Calu3 (cell line): Measurements from ENCODE around the gene ADSL. TPM values are rescaled to one million over a fixed set of nuclear protein-coding genes. Genes with fewer than 3 reads are reported as not detected.
A peak's percentile ranks its signal among the peaks of the same experiment; 100 is the strongest.

Experiments used
- BruUV-seq: library from RNA; stranded (reverse); fragments of 400-500 nt; replicated peaks from 2 replicates; lab custom pipeline; 2021; lab: Mats Ljungman, UMichigan
- CTCF ChIA-PET: fragments of 300-600 bp; sonication (Branson Sonifier 250); formaldehyde crosslinking; loops from one replicate; lab custom pipeline; 2022; ENCODE audit warnings: antibody characterized with exemption; lab: Charles Lee
- DNase-seq: peaks from one replicate; pipeline ENCODE4 v3.0.0; 2022
- H3K27ac Mint-ChIP-seq: one replicate; pipeline ENCODE4 v1.8.0; 2022; ENCODE audit warnings: mixed read lengths; ENCODE audit not compliant: unreplicated experiment
- H3K27me3 Mint-ChIP-seq: one replicate; pipeline ENCODE4 v1.8.0; 2022; ENCODE audit warnings: mixed read lengths; ENCODE audit not compliant: unreplicated experiment
- H3K36me3 Mint-ChIP-seq: one replicate; pipeline ENCODE4 v1.8.0; 2022; ENCODE audit warnings: mild to moderate bottlenecking, moderate library complexity, mixed read lengths; ENCODE audit not compliant: insufficient read depth, unreplicated experiment
- H3K4me1 Mint-ChIP-seq: one replicate; pipeline ENCODE4 v1.8.0; 2022; ENCODE audit warnings: mild to moderate bottlenecking, low read depth, mixed read lengths; ENCODE audit not compliant: unreplicated experiment
- H3K4me3 Mint-ChIP-seq: one replicate; pipeline ENCODE4 v1.8.0; 2022; ENCODE audit warnings: mild to moderate bottlenecking, low read depth, moderate library complexity, mixed read lengths; ENCODE audit not compliant: unreplicated experiment
- H3K9me3 Mint-ChIP-seq: one replicate; pipeline ENCODE4 v1.8.0; 2022; ENCODE audit warnings: low read depth, mixed read lengths; ENCODE audit not compliant: unreplicated experiment
- CTCF ChIP-seq: fragments of 200-600 bp; IDR thresholded peaks from one replicate; pipeline ENCODE4 v1.8.0; 2022; ENCODE audit warnings: antibody characterized with exemption; ENCODE audit not compliant: unreplicated experiment
- intact Hi-C: fragments of 100-400 bp; cut with micrococcal nuclease; formaldehyde crosslinking; loops from one replicate; pipeline ENCODE4 v1.10.0; 2022; ENCODE audit not compliant: unreplicated experiment
- total RNA-seq: library from RNA; stranded (reverse); gene quantifications from 2 replicates; pipeline ENCODE4 v1.2.3, GENCODE V29; 2022

ADSL gene
- total RNA-seq, 1 experiment from 2014 or later: 96.3 TPM

GRCh38 chr22:40340044-40340443 is 6.3 kb upstream of the ADSL start:
- Mint-ChIP-seq H3K9me3 (no peaks in the 10 kb centered on the region), H3K4me1 (peaks cover 16% of the 10 kb centered on the region), H3K36me3 (peaks cover 9% of the 10 kb centered on the region), H3K27ac (no peak overlapping the region), H3K27me3 (no peaks in the 10 kb centered on the region), H3K4me3 (no peak overlapping the region)
- DNase-seq: no peak
- TF ChIP-seq CTCF: no peak
- no TSS peak for BruUV-seq
- CTCF ChIA-PET: no interaction called here
- intact Hi-C loops: no loop called here

- no peak for TF ChIP-seq CTCF
- no peak overlapping the region for H3K4me3 Mint-ChIP-seq
- no peaks in the 10 kb centered on the region for H3K27me3 Mint-ChIP-seq
- peaks cover 16% of the 10 kb centered on the region for H3K4me1 Mint-ChIP-seq
- CTCF ChIA-PET: no interaction called here
- DNase-seq: no peak
- no peaks in the 10 kb centered on the region for H3K9me3 Mint-ChIP-seq
- no TSS peak for BruUV-seq
- intact Hi-C loops: no loop called here
- peaks cover 20% of the 10 kb centered on the region for H3K36me3 Mint-ChIP-seq
- no peak overlapping the region for H3K27ac Mint-ChIP-seq
Measured at GRCh38 chr22:40341604-40342003, 4.7 kb upstream of the ADSL start.

GRCh38 chr22:40342521-40342920 is 3.8 kb upstream of the ADSL start:
- intact Hi-C loops: no loop called here
- Mint-ChIP-seq H3K27me3 (no peaks in the 10 kb centered on the region), H3K9me3 (no peaks in the 10 kb centered on the region), H3K4me3 (no peak overlapping the region), H3K4me1 (peaks cover 19% of the 10 kb centered on the region), H3K36me3 (peaks cover 29% of the 10 kb centered on the region), H3K27ac (no peak overlapping the region)
- DNase-seq: no peak
- no TSS peak for BruUV-seq
- CTCF ChIA-PET: no interaction called here
- no peak for TF ChIP-seq CTCF

GRCh38 chr22:40345271-40345670 is 1.0 kb upstream of the ADSL start:
- no peaks in the 10 kb centered on the region for H3K27me3 Mint-ChIP-seq
- peak overlapping the region; percentile 92 for H3K27ac Mint-ChIP-seq
- peak; percentile 30 for DNase-seq
- BruUV-seq: no TSS peak
- no peaks in the 10 kb centered on the region for H3K9me3 Mint-ChIP-seq
- H3K4me3 Mint-ChIP-seq: peak overlapping the region; percentile 88
- peaks cover 45% of the 10 kb centered on the region for H3K36me3 Mint-ChIP-seq
- intact Hi-C loops: loop anchor here (5.0 kb wide), 1 partner anchor 188 kb away; no protein-coding TSS in a partner anchor
- no peak for TF ChIP-seq CTCF
- H3K4me1 Mint-ChIP-seq: peaks cover 27% of the 10 kb centered on the region
- CTCF ChIA-PET: interaction anchor here (0.6 to 0.7 kb wide), 3 partner anchors 11 to 1830 kb away, joined by 3 to 11 read pairs (median 5); no protein-coding TSS in a partner anchor
